ENCODE measurements around the gene REV3L.
"Not testable (repeated sequence)": the region's sequence is repeated elsewhere in the genome, so short reads cannot be mapped to it uniquely, and the experiment has no call there.

Gene REV3L

DNA sequence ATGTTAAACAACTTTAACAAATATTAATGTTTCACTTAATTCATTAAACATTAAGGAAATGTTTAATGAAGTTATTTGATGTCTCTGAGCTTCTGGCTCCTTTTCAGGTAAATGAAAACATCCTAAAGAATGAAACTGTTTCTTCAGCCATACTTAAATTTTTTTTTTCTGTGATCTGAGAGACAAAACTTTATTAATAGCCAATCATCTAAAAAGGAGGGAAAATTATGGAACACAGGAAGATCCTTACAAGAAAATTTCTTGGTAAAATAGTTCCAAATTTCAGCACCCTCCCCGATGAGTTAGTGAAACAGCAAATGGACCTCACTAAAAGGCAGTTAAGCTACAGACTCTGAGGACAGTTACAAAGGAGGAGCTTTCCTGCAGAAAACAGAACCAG is 185.2 kb downstream of the REV3L start:
- Histone ChIP-seq H3K36me3 (ENCODE audit: insufficient read depth) (no peaks in the 10 kb centered on the region), H3K27ac (no peak overlapping the region), H3K79me2 (ENCODE audit: insufficient read depth, low read depth) (no peaks in the 10 kb centered on the region), H3K4me1 (ENCODE audit: low read depth, poor library complexity, severe bottlenecking) (peaks cover 25% of the 10 kb centered on the region), H3K4me3 (IDR thresholded peaks at IDR 0.05; ENCODE audit: insufficient read depth, low read depth, low read length) (no peak overlapping the region), H3K9ac (no peak overlapping the region), H2AFZ (ENCODE audit: low read depth) (no peak overlapping the region), H4K20me1 (ENCODE audit: insufficient read depth) (no peaks in the 10 kb centered on the region), H3K27me3 (ENCODE audit: insufficient read depth, low read depth) (no peaks in the 10 kb centered on the region), H3K4me2 (no peak overlapping the region)
- TF ChIP-seq CTCF (conservative IDR thresholded peaks at IDR 0.05; ENCODE audit: low read depth, low read length), result no peak

DNA sequence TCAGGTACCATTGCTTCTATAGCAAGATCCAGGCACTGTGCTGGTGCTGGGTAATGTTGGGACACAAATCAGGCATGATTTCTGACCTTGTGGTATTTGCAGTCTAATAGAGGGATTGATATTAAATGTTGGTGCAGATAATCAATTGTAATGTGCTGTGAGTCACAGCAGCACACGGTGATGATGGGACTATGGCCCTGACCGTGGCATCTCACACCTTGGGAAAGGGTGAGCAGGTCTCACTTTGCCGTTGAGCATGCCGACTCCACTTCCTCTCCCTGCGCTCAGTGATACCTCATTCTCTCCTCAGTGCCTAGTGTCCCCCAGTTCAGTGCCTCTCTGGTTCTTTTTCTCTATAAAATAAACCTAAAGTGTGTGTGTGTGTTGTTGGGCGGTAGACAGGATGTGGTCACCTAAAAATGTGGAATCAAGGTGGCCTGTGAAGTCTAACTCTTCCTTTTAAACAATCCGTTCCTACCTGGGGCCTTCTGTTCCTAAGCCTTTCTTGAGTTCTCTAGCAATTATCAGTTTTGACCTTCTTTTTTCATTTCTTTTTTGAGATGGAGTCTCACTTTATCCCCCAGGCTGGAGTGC is 188.5 kb downstream of the REV3L start:
- H3K4me3 ChIP-seq (IDR thresholded peaks at IDR 0.05; ENCODE audit: insufficient read depth, low read depth, low read length), result no peak overlapping the region
- no peak for TF ChIP-seq CTCF (conservative IDR thresholded peaks at IDR 0.05; ENCODE audit: low read depth, low read length)
- no peak overlapping the region for H3K9ac ChIP-seq
- H3K4me2 ChIP-seq, result no peak overlapping the region
- H3K36me3 ChIP-seq (ENCODE audit: insufficient read depth), result no peaks in the 10 kb centered on the region
- H3K79me2 ChIP-seq (ENCODE audit: insufficient read depth, low read depth), result no peaks in the 10 kb centered on the region
- H2AFZ ChIP-seq (ENCODE audit: low read depth), result no peak overlapping the region
- no peak overlapping the region for H3K27ac ChIP-seq
- H3K27me3 ChIP-seq (ENCODE audit: insufficient read depth, low read depth), result no peaks in the 10 kb centered on the region
- H3K4me1 ChIP-seq (ENCODE audit: low read depth, poor library complexity, severe bottlenecking), result no peaks in the 10 kb centered on the region
- no peaks in the 10 kb centered on the region for H4K20me1 ChIP-seq (ENCODE audit: insufficient read depth)

GRCh38 chr6:111291336-111292259 is 191.4 kb downstream of the REV3L start:
- Histone ChIP-seq H3K27ac (no peak overlapping the region), H3K4me1 (ENCODE audit: low read depth, poor library complexity, severe bottlenecking) (no peaks in the 10 kb centered on the region), H3K36me3 (ENCODE audit: insufficient read depth) (no peaks in the 10 kb centered on the region), H3K4me3 (IDR thresholded peaks at IDR 0.05; ENCODE audit: insufficient read depth, low read depth, low read length) (no peak overlapping the region), H2AFZ (ENCODE audit: low read depth) (no peak overlapping the region), H3K4me2 (no peak overlapping the region), H3K9ac (no peak overlapping the region), H3K79me2 (ENCODE audit: insufficient read depth, low read depth) (no peaks in the 10 kb centered on the region), H4K20me1 (ENCODE audit: insufficient read depth) (no peaks in the 10 kb centered on the region), H3K27me3 (ENCODE audit: insufficient read depth, low read depth) (no peaks in the 10 kb centered on the region)
- TF ChIP-seq CTCF (conservative IDR thresholded peaks at IDR 0.05; ENCODE audit: low read depth, low read length), result no peak

DNA sequence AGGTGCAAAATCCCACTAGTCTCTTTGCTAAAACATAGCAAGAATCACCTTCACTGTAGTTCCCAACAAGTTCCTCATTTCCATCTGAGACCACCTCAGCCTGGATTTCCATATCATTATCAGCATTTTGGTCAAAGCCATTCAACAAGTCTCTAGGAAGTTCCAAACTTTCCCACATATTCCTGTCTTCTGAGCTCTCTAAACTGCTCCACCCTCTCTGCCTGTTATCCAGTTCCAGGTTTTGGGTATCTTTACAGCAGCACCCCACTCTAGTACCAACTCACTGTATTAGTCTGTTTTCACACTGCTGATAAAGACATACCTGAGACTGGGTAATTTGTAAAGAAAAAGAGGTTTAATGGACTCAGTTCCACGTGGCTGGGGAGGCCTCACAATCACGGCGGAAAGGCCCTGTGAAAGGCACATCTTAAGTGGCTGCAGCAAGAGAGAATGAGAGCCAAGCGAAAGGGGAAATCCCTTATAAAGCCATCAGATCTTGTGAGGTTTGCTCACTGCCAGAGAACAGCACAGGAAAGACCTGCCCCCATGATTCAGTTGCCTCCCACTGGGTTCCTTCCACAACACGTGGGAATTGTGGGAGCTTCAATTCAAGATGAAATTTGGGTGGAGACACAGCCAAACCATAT is 192.2 kb downstream of the REV3L start:
- H3K4me2 ChIP-seq; H3K4me3 ChIP-seq (IDR thresholded peaks at IDR 0.05; ENCODE audit: insufficient read depth, low read depth, low read length); H3K79me2 ChIP-seq (ENCODE audit: insufficient read depth, low read depth); H3K27ac ChIP-seq; H3K9ac ChIP-seq; H2AFZ ChIP-seq (ENCODE audit: low read depth); H3K4me1 ChIP-seq (ENCODE audit: low read depth, poor library complexity, severe bottlenecking); H3K36me3 ChIP-seq (ENCODE audit: insufficient read depth); H4K20me1 ChIP-seq (ENCODE audit: insufficient read depth); H3K27me3 ChIP-seq (ENCODE audit: insufficient read depth, low read depth): not testable (repeated sequence)

DNA sequence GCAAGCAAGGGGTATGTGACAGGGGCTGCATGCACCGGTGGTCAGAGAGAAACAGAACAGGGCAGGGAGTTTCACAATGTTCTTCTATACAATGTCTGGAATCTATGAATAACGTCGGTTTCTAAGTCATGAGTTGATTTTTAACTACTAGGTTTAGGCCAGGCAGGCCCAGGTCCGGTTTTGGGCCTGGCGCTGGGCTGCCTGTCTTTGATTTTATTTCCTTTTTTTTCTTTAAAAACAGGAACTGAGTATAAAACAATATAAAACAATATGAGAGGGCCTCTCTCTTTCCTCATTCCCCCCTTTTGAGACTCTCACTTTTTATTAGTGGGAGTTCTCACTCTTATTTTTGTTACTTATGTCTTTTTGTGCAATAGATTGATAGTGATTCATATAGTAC is 198.7 kb downstream of the REV3L start:
- H3K4me2 ChIP-seq, result not testable (repeated sequence)

More for the DNA sequence above, 198.7 kb downstream of the REV3L start:
- not testable (repeated sequence) for H3K79me2 ChIP-seq (ENCODE audit: insufficient read depth, low read depth); H3K9ac ChIP-seq; H3K27ac ChIP-seq; H3K27me3 ChIP-seq (ENCODE audit: insufficient read depth, low read depth); H4K20me1 ChIP-seq (ENCODE audit: insufficient read depth); H2AFZ ChIP-seq (ENCODE audit: low read depth); H3K4me3 ChIP-seq (IDR thresholded peaks at IDR 0.05; ENCODE audit: insufficient read depth, low read depth, low read length); H3K4me1 ChIP-seq (ENCODE audit: low read depth, poor library complexity, severe bottlenecking); H3K36me3 ChIP-seq (ENCODE audit: insufficient read depth)

Data from KMS-11 (cell line).